HEK293 (cell line): ENCODE results near the gene MGLL.

Source experiments
- CTCF ChIA-PET: fragments of 350-600 bp; formaldehyde crosslinking; extraction: SDS; loops from one replicate; lab custom pipeline; 2021; ENCODE audit warnings: antibody characterized with exemption; lab: Yijun Ruan, JAX
- POLR2A ChIA-PET: fragments of 300-600 bp; formaldehyde crosslinking; extraction: SDS; loops from one replicate; lab custom pipeline; 2020; ENCODE audit warnings: antibody characterized with exemption, inconsistent platforms; lab: Yijun Ruan, JAX
- H3K27ac ChIP-seq: fragments of 200-500 bp; sonication (Bioruptor generic); 2 replicates; pipeline ENCODE4 v1.5.1; 2014; ENCODE audit warnings: low read depth, low read length, control low read depth, inconsistent platforms; ENCODE audit errors: extremely low read depth
- H3K36me3 ChIP-seq, 2 experiments: fragments of 200-500 bp in 1 of 2; sonication (Bioruptor generic) in 1 of 2; 1 replicate in 1 of 2; 2 replicates in 1 of 2; pipeline ENCODE4 v1.5.1; 2014 to 2017; ENCODE audit warnings: inconsistent platforms in 2 of 2, low read length in 2 of 2; ENCODE audit not compliant: control insufficient read depth in 2 of 2, insufficient read depth in 1 of 2
- H3K4me1 ChIP-seq: fragments of 200-500 bp; sonication (Bioruptor generic); 2 replicates; pipeline ENCODE4 v1.5.1; 2014; ENCODE audit warnings: mild to moderate bottlenecking, low read length, inconsistent platforms; ENCODE audit not compliant: control insufficient read depth, insufficient read depth
- H3K4me3 ChIP-seq: 2 replicates; pipeline ENCODE4 v1.5.1; 2011; ENCODE audit warnings: low read depth, mild to moderate bottlenecking, control low read depth, low read length, moderate library complexity
- H3K9me3 ChIP-seq: fragments of 200-500 bp; sonication (Bioruptor generic); 2 replicates; pipeline ENCODE4 v1.5.1; 2014; ENCODE audit warnings: low read depth, low read length, inconsistent platforms; ENCODE audit not compliant: control insufficient read depth, insufficient read depth
- FEZF1 ChIP-seq: fragments of 450-650 bp; formaldehyde crosslinking; IDR thresholded peaks from 2 replicates; pipeline ENCODE4 v1.5.1; 2016; ENCODE audit warnings: missing biosample characterization, missing genetic modification characterization
- HOXD13 ChIP-seq: sonication (generic); formaldehyde crosslinking; IDR thresholded peaks from 2 replicates; pipeline ENCODE4 v1.8.0; 2022; ENCODE audit warnings: missing genetic modification reagents, borderline replicate concordance
- SALL2 ChIP-seq: fragments of 450-650 bp; formaldehyde crosslinking; IDR thresholded peaks from 2 replicates; pipeline ENCODE4 v1.5.0; 2017; ENCODE audit warnings: missing biosample characterization, mild to moderate bottlenecking, missing genetic modification characterization, borderline replicate concordance
- SP3 ChIP-seq: fragments of 450-650 bp; formaldehyde crosslinking; IDR thresholded peaks from 2 replicates; pipeline ENCODE4 v1.5.1; 2016; ENCODE audit warnings: missing biosample characterization, missing genetic modification characterization
- TCF7L2 ChIP-seq: IDR thresholded peaks from 2 replicates; pipeline ENCODE4 v1.6.1; 2011; ENCODE audit warnings: low read depth, mild to moderate bottlenecking, inconsistent platforms, low read length, moderate library complexity, borderline replicate concordance
- TSHZ1 ChIP-seq: fragments of 450-650 bp; formaldehyde crosslinking; IDR thresholded peaks from 2 replicates; pipeline ENCODE4 v1.5.1; 2016; ENCODE audit warnings: missing biosample characterization, missing genetic modification characterization, borderline replicate concordance
- WT1 ChIP-seq: fragments of 450-650 bp; formaldehyde crosslinking; IDR thresholded peaks from 2 replicates; pipeline ENCODE4 v1.5.1; 2016; ENCODE audit warnings: missing biosample characterization, missing genetic modification characterization
- ZBTB17 ChIP-seq: fragments of 450-650 bp; formaldehyde crosslinking; IDR thresholded peaks from 2 replicates; pipeline ENCODE4 v1.5.1; 2016; ENCODE audit warnings: missing biosample characterization, missing genetic modification characterization
- ZFP3 ChIP-seq: fragments of 450-650 bp; formaldehyde crosslinking; IDR thresholded peaks from 2 replicates; pipeline ENCODE4 v1.5.1; 2016; ENCODE audit warnings: low read depth, missing biosample characterization, missing genetic modification characterization
- ZFP37 ChIP-seq: fragments of 450-650 bp; formaldehyde crosslinking; IDR thresholded peaks from 2 replicates; pipeline ENCODE4 v1.5.1; 2016; ENCODE audit warnings: missing biosample characterization, missing genetic modification characterization
- ZNF19 ChIP-seq: fragments of 450-650 bp; formaldehyde crosslinking; IDR thresholded peaks from 2 replicates; pipeline ENCODE4; 2016; ENCODE audit warnings: missing biosample characterization, missing genetic modification characterization, low read depth
- ZNF341 ChIP-seq: fragments of 450-650 bp; formaldehyde crosslinking; IDR thresholded peaks from 2 replicates; pipeline ENCODE4; 2016; ENCODE audit warnings: low read depth, missing biosample characterization, missing genetic modification characterization
- ZNF623 ChIP-seq: fragments of 450-650 bp; formaldehyde crosslinking; IDR thresholded peaks from 2 replicates; pipeline ENCODE4 v1.5.1; 2016; ENCODE audit warnings: missing biosample characterization, missing genetic modification characterization
- ZNF624 ChIP-seq: fragments of 450-650 bp; formaldehyde crosslinking; IDR thresholded peaks from 2 replicates; pipeline ENCODE4 v1.5.1; 2017; ENCODE audit warnings: missing biosample characterization, missing genetic modification characterization
- ZNF654 ChIP-seq: fragments of 450-650 bp; formaldehyde crosslinking; IDR thresholded peaks from 2 replicates; pipeline ENCODE4 v1.5.1; 2016; ENCODE audit warnings: low read depth, missing biosample characterization, missing genetic modification characterization
- ZNF660 ChIP-seq: fragments of 450-650 bp; IDR thresholded peaks from 2 replicates; pipeline ENCODE4 v1.5.1; 2018; ENCODE audit warnings: missing biosample characterization, mild to moderate bottlenecking, missing genetic modification characterization
- ZNF670 ChIP-seq: fragments of 450-650 bp; formaldehyde crosslinking; IDR thresholded peaks from 2 replicates; pipeline ENCODE4 v1.5.1; 2016; ENCODE audit warnings: missing biosample characterization, missing genetic modification characterization, low read depth
- ZNF792 ChIP-seq: fragments of 450-650 bp; formaldehyde crosslinking; IDR thresholded peaks from 2 replicates; pipeline ENCODE4 v1.5.1; 2016; ENCODE audit warnings: missing biosample characterization, missing genetic modification characterization
- TF ChIP-seq, protein P1 (sequence below): fragments of 450-650 bp; formaldehyde crosslinking; IDR thresholded peaks from 2 replicates; pipeline ENCODE4 v1.5.1; 2017; ENCODE audit warnings: missing biosample characterization, missing genetic modification characterization
- TF ChIP-seq, protein P2 (sequence below): fragments of 450-650 bp; formaldehyde crosslinking; IDR thresholded peaks from 2 replicates; pipeline ENCODE4 v1.5.1; 2016; ENCODE audit warnings: missing biosample characterization, missing genetic modification characterization

Gene MGLL

GRCh38 chr3:127865941-127866340, 43.6 kb upstream of the MGLL start:
- CTCF ChIA-PET = interaction anchor here (0.7 kb wide), 1 partner anchor 273 kb away, joined by 4 read pairs; no protein-coding TSS in a partner anchor
- H3K27ac ChIP-seq = no peak overlapping the region
- no peaks in the 10 kb centered on the region for H3K9me3 ChIP-seq
- POLR2A ChIA-PET = no interaction called here
- no peak overlapping the region for H3K4me3 ChIP-seq
- H3K4me1 ChIP-seq = no peaks in the 10 kb centered on the region
- no peak for TF ChIP-seq TCF7L2
- no peak for TF ChIP-seq ZNF792 (tag by site-specific recombination)
- no peak for TF ChIP-seq WT1 (tag by site-specific recombination)
- TF ChIP-seq ZNF624 = no peak
- no peak for TF ChIP-seq SP3
- no peak for TF ChIP-seq ZFP37 (tag by site-specific recombination)
- no peak for TF ChIP-seq FEZF1 (tag by site-specific recombination)
- TF ChIP-seq ZNF654 (tag by site-specific recombination) = no peak
- no peak for TF ChIP-seq ZNF660 (tag by site-specific recombination)
- no peak for TF ChIP-seq SALL2
- TF ChIP-seq ZFP3 (tag by site-specific recombination) = no peak
- TF ChIP-seq ZNF623 (tag by site-specific recombination) = no peak
- TF ChIP-seq TSHZ1 = no peak
- no peak for TF ChIP-seq ZNF341 (tag by site-specific recombination)
- no peak for TF ChIP-seq ZNF670 (tag by site-specific recombination)
- no peak for TF ChIP-seq ZBTB17 (tag by site-specific recombination)
- TF ChIP-seq ZNF19 (tag by site-specific recombination) = no peak
- TF ChIP-seq, protein P1, sequence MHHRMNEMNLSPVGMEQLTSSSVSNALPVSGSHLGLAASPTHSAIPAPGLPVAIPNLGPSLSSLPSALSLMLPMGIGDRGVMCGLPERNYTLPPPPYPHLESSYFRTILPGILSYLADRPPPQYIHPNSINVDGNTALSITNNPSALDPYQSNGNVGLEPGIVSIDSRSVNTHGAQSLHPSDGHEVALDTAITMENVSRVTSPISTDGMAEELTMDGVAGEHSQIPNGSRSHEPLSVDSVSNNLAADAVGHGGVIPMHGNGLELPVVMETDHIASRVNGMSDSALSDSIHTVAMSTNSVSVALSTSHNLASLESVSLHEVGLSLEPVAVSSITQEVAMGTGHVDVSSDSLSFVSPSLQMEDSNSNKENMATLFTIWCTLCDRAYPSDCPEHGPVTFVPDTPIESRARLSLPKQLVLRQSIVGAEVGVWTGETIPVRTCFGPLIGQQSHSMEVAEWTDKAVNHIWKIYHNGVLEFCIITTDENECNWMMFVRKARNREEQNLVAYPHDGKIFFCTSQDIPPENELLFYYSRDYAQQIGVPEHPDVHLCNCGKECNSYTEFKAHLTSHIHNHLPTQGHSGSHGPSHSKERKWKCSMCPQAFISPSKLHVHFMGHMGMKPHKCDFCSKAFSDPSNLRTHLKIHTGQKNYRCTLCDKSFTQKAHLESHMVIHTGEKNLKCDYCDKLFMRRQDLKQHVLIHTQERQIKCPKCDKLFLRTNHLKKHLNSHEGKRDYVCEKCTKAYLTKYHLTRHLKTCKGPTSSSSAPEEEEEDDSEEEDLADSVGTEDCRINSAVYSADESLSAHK (tag by site-specific recombination) = no peak
- TF ChIP-seq, protein P2, sequence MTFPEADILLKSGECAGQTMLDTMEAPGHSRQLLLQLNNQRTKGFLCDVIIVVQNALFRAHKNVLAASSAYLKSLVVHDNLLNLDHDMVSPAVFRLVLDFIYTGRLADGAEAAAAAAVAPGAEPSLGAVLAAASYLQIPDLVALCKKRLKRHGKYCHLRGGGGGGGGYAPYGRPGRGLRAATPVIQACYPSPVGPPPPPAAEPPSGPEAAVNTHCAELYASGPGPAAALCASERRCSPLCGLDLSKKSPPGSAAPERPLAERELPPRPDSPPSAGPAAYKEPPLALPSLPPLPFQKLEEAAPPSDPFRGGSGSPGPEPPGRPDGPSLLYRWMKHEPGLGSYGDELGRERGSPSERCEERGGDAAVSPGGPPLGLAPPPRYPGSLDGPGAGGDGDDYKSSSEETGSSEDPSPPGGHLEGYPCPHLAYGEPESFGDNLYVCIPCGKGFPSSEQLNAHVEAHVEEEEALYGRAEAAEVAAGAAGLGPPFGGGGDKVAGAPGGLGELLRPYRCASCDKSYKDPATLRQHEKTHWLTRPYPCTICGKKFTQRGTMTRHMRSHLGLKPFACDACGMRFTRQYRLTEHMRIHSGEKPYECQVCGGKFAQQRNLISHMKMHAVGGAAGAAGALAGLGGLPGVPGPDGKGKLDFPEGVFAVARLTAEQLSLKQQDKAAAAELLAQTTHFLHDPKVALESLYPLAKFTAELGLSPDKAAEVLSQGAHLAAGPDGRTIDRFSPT = no peak
- no peak for TF ChIP-seq HOXD13 (CRISPR knock-in tag)
- H3K36me3 ChIP-seq = no peaks in the 10 kb centered on the region
